LNCaP clone FGC (cell line): ENCODE results near the gene SLC38A3.

Experiments used
- DNase-seq: peaks from one replicate; pipeline ENCODE4 v3.0.0-alpha.2; 2011; ENCODE audit warnings: low read depth
- H3K4me3 ChIP-seq: 2 replicates; pipeline ENCODE4 v1.5.1; 2011; ENCODE audit warnings: mild to moderate bottlenecking, low read depth, low read length, control low read depth
- TF ChIP-seq, protein P1 (sequence below): IDR thresholded peaks from 2 replicates; pipeline ENCODE4 v1.5.1; 2012; ENCODE audit warnings: mild to moderate bottlenecking; ENCODE audit not compliant: control insufficient read depth, insufficient read depth; ENCODE audit errors: extremely low read depth

Gene SLC38A3

DNA sequence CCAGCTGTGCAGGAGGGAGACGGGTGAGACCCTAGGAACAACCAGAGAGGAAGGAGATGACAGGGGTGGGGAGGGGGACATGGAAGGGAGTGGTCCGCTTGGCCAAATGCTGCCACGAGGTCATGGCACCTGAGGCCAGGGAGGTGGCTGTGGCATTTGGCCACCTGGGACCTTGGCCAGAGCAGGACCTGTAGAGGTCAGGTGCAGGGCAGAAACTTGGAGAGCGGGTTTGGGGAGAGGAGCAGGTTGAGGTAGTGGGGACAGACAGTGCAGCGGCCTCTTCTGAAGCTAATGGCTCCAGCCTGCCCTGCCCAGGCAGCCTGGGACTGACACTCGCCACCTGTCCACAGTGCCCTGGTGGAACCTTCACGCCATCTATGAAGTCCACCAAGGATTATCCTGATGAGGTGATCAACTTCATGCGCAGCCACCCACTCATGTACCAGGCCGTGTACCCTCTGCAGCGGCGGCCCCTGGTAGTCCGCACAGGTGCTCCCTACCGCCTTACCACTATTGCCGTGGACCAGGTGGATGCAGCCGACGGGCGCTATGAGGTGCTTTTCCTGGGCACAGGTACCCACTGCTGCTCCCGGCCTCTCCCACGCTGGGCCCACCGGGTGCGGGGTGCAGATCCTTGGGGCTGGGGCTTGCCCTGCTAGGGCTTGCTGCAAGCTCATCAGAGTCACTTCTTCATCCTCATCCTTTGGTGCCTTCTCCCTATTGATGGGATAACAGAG lies 20.7 kb upstream of the SLC38A3 start:
- peak; percentile 89 for DNase-seq
- TF ChIP-seq, protein P1, sequence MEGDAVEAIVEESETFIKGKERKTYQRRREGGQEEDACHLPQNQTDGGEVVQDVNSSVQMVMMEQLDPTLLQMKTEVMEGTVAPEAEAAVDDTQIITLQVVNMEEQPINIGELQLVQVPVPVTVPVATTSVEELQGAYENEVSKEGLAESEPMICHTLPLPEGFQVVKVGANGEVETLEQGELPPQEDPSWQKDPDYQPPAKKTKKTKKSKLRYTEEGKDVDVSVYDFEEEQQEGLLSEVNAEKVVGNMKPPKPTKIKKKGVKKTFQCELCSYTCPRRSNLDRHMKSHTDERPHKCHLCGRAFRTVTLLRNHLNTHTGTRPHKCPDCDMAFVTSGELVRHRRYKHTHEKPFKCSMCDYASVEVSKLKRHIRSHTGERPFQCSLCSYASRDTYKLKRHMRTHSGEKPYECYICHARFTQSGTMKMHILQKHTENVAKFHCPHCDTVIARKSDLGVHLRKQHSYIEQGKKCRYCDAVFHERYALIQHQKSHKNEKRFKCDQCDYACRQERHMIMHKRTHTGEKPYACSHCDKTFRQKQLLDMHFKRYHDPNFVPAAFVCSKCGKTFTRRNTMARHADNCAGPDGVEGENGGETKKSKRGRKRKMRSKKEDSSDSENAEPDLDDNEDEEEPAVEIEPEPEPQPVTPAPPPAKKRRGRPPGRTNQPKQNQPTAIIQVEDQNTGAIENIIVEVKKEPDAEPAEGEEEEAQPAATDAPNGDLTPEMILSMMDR, result 0 out of 2 replicates have a peak, but pooled peaks have one; percentile 3
- H3K4me3 ChIP-seq, result no peak overlapping the region

DNA sequence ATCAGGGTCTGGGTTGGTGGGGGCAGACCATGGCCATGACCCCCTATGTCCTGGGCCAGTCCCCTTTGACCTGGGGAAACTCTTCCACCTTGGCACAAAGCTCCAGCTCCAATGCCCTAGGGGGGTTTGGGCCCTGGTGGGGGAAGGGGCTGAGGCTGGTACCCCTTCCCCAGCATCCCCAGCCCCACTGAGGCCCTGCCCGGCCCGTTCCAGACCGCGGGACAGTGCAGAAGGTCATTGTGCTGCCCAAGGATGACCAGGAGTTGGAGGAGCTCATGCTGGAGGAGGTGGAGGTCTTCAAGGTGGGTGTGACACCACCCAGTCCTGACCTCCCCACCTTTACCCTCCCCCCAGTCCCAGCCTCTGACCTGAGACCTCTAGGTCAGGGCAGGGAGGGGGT lies 19.8 kb upstream of the SLC38A3 start:
- TF ChIP-seq, protein P1, result no peak
- no peak overlapping the region for H3K4me3 ChIP-seq
- DNase-seq, result no peak

DNA sequence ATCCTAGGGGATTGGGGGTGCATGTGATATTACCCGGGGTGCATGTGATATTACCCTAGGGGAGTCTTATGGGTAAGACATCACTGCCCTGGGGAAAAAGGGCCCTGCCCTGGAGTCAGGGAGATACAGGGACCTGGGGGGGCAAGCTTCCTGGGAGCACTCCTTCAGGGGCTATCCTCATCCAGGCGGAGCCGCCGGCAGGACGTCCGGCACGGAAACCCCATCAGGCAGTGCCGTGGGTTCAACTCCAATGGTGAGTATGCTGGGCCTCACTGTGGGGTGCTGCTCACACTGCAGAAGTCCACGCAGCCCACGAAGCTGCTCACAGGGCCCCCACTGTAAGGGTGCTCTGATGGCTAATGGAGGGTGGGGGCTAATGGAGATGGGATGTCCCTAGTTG lies 19.0 kb upstream of the SLC38A3 start:
- H3K4me3 ChIP-seq, result no peak overlapping the region
- TF ChIP-seq, protein P1, result no peak
- no peak for DNase-seq

DNA sequence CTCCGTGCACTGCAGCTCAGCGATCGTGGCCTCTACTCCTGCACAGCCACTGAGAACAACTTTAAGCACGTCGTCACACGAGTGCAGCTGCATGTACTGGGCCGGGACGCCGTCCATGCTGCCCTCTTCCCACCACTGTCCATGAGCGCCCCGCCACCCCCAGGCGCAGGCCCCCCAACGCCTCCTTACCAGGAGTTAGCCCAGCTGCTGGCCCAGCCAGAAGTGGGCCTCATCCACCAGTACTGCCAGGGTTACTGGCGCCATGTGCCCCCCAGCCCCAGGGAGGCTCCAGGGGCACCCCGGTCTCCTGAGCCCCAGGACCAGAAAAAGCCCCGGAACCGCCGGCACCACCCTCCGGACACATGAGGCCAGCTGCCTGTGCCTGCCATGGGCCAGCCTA lies 17.3 kb upstream of the SLC38A3 start:
- DNase-seq, result no peak
- no peak overlapping the region for H3K4me3 ChIP-seq
- TF ChIP-seq, protein P1, result no peak

DNA sequence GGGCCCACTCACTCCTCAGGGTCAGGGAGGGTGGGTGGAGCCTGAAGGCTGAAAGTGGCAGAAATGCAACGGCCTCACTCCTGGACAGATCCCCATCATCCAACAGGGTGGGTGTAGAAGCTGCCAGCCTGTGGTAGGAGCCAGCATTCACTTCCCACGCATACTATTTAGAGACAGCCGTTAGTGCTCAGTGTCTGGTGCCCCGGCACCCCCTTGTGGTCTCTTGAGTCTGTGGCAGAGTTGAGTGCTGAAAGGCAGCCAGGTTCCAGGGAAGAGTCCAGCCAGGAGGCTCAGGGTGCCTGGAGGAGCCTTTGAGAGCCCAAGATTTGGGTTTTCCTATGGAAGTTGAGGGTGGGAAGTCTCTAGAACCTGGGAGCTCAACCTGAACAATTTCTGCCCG lies 15.8 kb upstream of the SLC38A3 start:
- peak; percentile 44 for DNase-seq
- TF ChIP-seq, protein P1, result peak; percentile 89
- H3K4me3 ChIP-seq, result no peak overlapping the region

DNA sequence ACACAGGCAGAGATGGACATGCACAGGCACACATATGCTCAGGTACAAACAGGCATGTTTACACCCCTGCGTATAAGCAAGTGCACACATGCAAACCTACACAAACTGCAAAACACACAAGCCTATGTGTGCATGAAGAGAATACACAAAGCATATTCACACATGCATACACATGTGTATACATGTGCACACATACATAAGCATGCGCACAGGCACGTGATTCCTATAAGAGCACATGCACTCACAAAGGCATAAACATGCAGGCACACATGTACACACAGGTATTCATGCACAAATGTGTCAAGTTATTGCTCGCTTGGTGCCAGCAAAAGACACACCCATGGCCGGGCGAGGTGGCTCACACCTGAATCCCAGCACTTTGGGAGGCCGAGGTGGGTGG lies 15.1 kb upstream of the SLC38A3 start:
- TF ChIP-seq, protein P1, result no peak

More for the DNA sequence above, 15.1 kb upstream of the SLC38A3 start:
- H3K4me3 ChIP-seq, result no peak overlapping the region
- DNase-seq, result no peak
